Endodermal cell (in vitro differentiated cells): Measurements from ENCODE around the gene PRCD. TPM values are rescaled to one million over a fixed set of nuclear protein-coding genes. Genes with fewer than 3 reads are reported as not detected.
"Not testable (repeated sequence)": the region's sequence is repeated elsewhere in the genome, so short reads cannot be mapped to it uniquely, and the experiment has no call there.

Experiments used
- DNase-seq: peaks from one replicate; pipeline ENCODE4 v3.0.0-alpha.2; 2017
- H3K27ac ChIP-seq: 2 replicates; pipeline ENCODE4 v1.5.1; 2013; ENCODE audit warnings: mild to moderate bottlenecking, low read depth, low read length, moderate library complexity
- H3K27me3 ChIP-seq: 2 replicates; pipeline ENCODE4 v1.6.1; 2013; ENCODE audit warnings: mild to moderate bottlenecking, low read length, moderate library complexity; ENCODE audit not compliant: insufficient read depth, control insufficient read depth, poor library complexity, severe bottlenecking
- H3K36me3 ChIP-seq: 2 replicates; pipeline ENCODE4 v1.7.0; 2013; ENCODE audit warnings: mild to moderate bottlenecking, low read length, moderate library complexity; ENCODE audit not compliant: control insufficient read depth, insufficient read depth
- H3K4me1 ChIP-seq: one replicate; pipeline ENCODE4 v1.7.0; 2013; ENCODE audit warnings: low read length; ENCODE audit not compliant: control insufficient read depth, insufficient read depth
- H3K4me3 ChIP-seq: 2 replicates; pipeline ENCODE4 v1.5.1; 2013; ENCODE audit warnings: mild to moderate bottlenecking, low read length, moderate library complexity
- H3K9ac ChIP-seq: 2 replicates; pipeline ENCODE4 v1.6.1; 2013; ENCODE audit warnings: mild to moderate bottlenecking, low read length, moderate library complexity; ENCODE audit not compliant: poor library complexity, severe bottlenecking; ENCODE audit errors: extremely low read depth
- H3K9me3 ChIP-seq: 2 replicates; pipeline ENCODE4 v1.6.1; 2013; ENCODE audit warnings: mild to moderate bottlenecking, low read length, moderate library complexity; ENCODE audit not compliant: control insufficient read depth
- H3K27ac Mint-ChIP-seq: 2 replicates; pipeline ENCODE4 v1.8.0; 2020; ENCODE audit warnings: mixed read lengths
- H3K27me3 Mint-ChIP-seq: 2 replicates; pipeline ENCODE4 v1.8.0; 2021; ENCODE audit warnings: mild to moderate bottlenecking, mixed read lengths; ENCODE audit not compliant: insufficient read depth
- H3K36me3 Mint-ChIP-seq: 2 replicates; pipeline ENCODE4 v1.8.0; 2020; ENCODE audit warnings: low read depth, mixed read lengths
- H3K4me1 Mint-ChIP-seq: 2 replicates; pipeline ENCODE4 v1.8.0; 2020; ENCODE audit warnings: mixed read lengths
- H3K4me3 Mint-ChIP-seq: 2 replicates; pipeline ENCODE4 v1.8.0; 2020; ENCODE audit warnings: mild to moderate bottlenecking, moderate library complexity, mixed read lengths
- H3K9me3 Mint-ChIP-seq: 2 replicates; pipeline ENCODE4 v1.8.0; 2020; ENCODE audit warnings: mild to moderate bottlenecking, mixed read lengths
- CTCF ChIP-seq: fragments of 200-600 bp; sonication (generic); conservative IDR thresholded peaks from 2 replicates; pipeline ENCODE4 v1.5.0; 2021; ENCODE audit warnings: antibody characterized with exemption, mild to moderate bottlenecking
- WGBS, 2 experiments: methylation state at CpG; one replicate each; pipeline versions ENCODE4 v1.1.5 to v1.1.7; 2013; ENCODE audit warnings: missing lambda C conversion rate in 2 of 2, mixed read lengths in 1 of 2; ENCODE audit not compliant: insufficient coverage in 1 of 2, insufficient read length in 1 of 2; 5-methylcytosine and 5-hydroxymethylcytosine counted together
- total RNA-seq, 2 donors: library from RNA; stranded (reverse); fragmentation: NEBNext Ultra II Directional in 1 of 2; extraction: Animal tissue kit (Norgen Biotek cat#: 25700) in 1 of 2; gene quantifications; 2 replicates in 1 of 2; 3 replicates in 1 of 2; pipeline ENCODE4 v1.2.1, GENCODE V29; 2021

Gene PRCD
- total RNA-seq, 2 donors from 2014 or later, result 3.2 to 4.8 TPM

- Mint-ChIP-seq H3K4me1 (peaks cover 13% of the 10 kb centered on the region), H3K4me3 (no peak overlapping the region), H3K27ac (no peak overlapping the region), H3K9me3 (no peaks in the 10 kb centered on the region), H3K36me3 (no peaks in the 10 kb centered on the region), H3K27me3 (peaks cover 26% of the 10 kb centered on the region)
- Histone ChIP-seq H3K27ac (no peak overlapping the region), H3K4me1 (no peaks in the 10 kb centered on the region), H3K9me3 (no peaks in the 10 kb centered on the region), H3K36me3 (no peaks in the 10 kb centered on the region), H3K9ac (no peak overlapping the region), H3K27me3 (no peaks in the 10 kb centered on the region), H3K4me3 (no peak overlapping the region)
- 30 to 35% methylated on average over 18 to 24 of the region's 24 CpGs for WGBS, 2 experiments
- TF ChIP-seq CTCF, result peak; percentile 95
- DNase-seq, result peak; percentile 99
Observed at GRCh38 chr17:76506408-76507345, 33.2 kb upstream of the PRCD start.

GRCh38 chr17:76508472-76509063, 31.3 kb upstream of the PRCD start:
- H3K36me3 Mint-ChIP-seq, H3K9me3 Mint-ChIP-seq, H3K27me3 ChIP-seq, H3K27ac Mint-ChIP-seq, H3K4me3 Mint-ChIP-seq, H3K27ac ChIP-seq, H3K9ac ChIP-seq, H3K4me3 ChIP-seq, DNase-seq, H3K36me3 ChIP-seq, H3K9me3 ChIP-seq, H3K4me1 ChIP-seq, H3K4me1 Mint-ChIP-seq: not testable (repeated sequence)
- H3K27me3 Mint-ChIP-seq, result peaks cover 26% of the 10 kb centered on the region
- WGBS, 2 experiments, result 89 to 91% methylated on average over 13 to 14 of the region's 14 CpGs

- Histone ChIP-seq H3K9me3 (no peaks in the 10 kb centered on the region), H3K4me1 (no peaks in the 10 kb centered on the region), H3K36me3 (no peaks in the 10 kb centered on the region), H3K9ac (no peak overlapping the region), H3K27ac (no peak overlapping the region), H3K4me3 (no peak overlapping the region), H3K27me3 (no peaks in the 10 kb centered on the region)
- Mint-ChIP-seq H3K9me3 (no peaks in the 10 kb centered on the region), H3K4me1 (no peaks in the 10 kb centered on the region), H3K36me3 (no peaks in the 10 kb centered on the region), H3K4me3 (no peak overlapping the region), H3K27ac (no peak overlapping the region), H3K27me3 (peaks cover 26% of the 10 kb centered on the region)
- TF ChIP-seq CTCF, result no peak
- 73 to 82% methylated on average over 9 of the region's 9 CpGs for WGBS, 2 experiments
- DNase-seq, result no peak
Observed at GRCh38 chr17:76510831-76511244, 29.0 kb upstream of the PRCD start.
